B cell (primary cell): ENCODE measurements around the gene GOLIM4. TPM values are rescaled to one million over a fixed set of nuclear protein-coding genes. Genes with fewer than 3 reads are reported as not detected.

Source experiments
- ATAC-seq: fragments of 200-7000 bp; cut with Tn5 transposase; one replicate; pipeline ENCODE4 v1.10.0; 2021; ENCODE audit warnings: low read depth, mild to moderate bottlenecking, moderate number of reproducible peaks, moderate library complexity
- CTCF ChIA-PET: fragments of 350-600 bp; sonication (Branson Sonifier 250); formaldehyde crosslinking; loops from one replicate; lab custom pipeline; 2021; ENCODE audit warnings: antibody characterized with exemption, inconsistent platforms; lab: Charles Lee
- POLR2A ChIA-PET: fragments of 350-600 bp; sonication (Branson Sonifier 250); formaldehyde crosslinking; loops from one replicate; lab custom pipeline; 2021; ENCODE audit warnings: antibody characterized with exemption; lab: Charles Lee
- DNase-seq: peaks from one replicate; pipeline ENCODE4 v3.0.0; 2013
- H2AFZ ChIP-seq: 2 replicates; pipeline ENCODE4 v1.6.1; 2012; ENCODE audit warnings: mild to moderate bottlenecking, low read depth, low read length; ENCODE audit not compliant: insufficient read depth, poor library complexity, severe bottlenecking
- H3K27ac ChIP-seq, 2 donors: 1 replicate in 1 of 2; 2 replicates in 1 of 2; pipeline ENCODE4 v1.5.1; 2012 to 2013; ENCODE audit warnings: low read length in 2 of 2, mild to moderate bottlenecking in 2 of 2, moderate library complexity in 1 of 2
- H3K27me3 ChIP-seq, 4 experiments: fragments of 200-600 bp in 1 of 4; sonication (generic) in 1 of 4; replicated peaks in 1 of 4; 1 replicate in 2 of 4; 2 replicates in 2 of 4; pipeline versions ENCODE4 v1.6.1 to v1.7.0; 2013 to 2016; ENCODE audit warnings: low read length in 3 of 4, mild to moderate bottlenecking in 2 of 4, mixed read lengths in 1 of 4, moderate library complexity in 1 of 4; ENCODE audit not compliant: insufficient read depth in 4 of 4, control insufficient read depth in 3 of 4; ENCODE audit errors: control extremely low read depth in 1 of 4
- H3K36me3 ChIP-seq, 2 experiments: replicated peaks in 1 of 2; 1 replicate in 1 of 2; 2 replicates in 1 of 2; pipeline versions ENCODE4 v1.6.1 to v1.7.1; 2013; ENCODE audit warnings: low read length in 1 of 2; ENCODE audit not compliant: insufficient read depth in 2 of 2, control insufficient read depth in 1 of 2; ENCODE audit errors: control extremely low read depth in 1 of 2, extremely low read depth in 1 of 2
- H3K4me1 ChIP-seq, 2 donors: fragments of 200-600 bp in 1 of 2; sonication (generic) in 1 of 2; 1 replicate in 1 of 2; 2 replicates in 1 of 2; pipeline versions ENCODE4 v1.5.1 to v1.6.1; 2013 to 2017; ENCODE audit warnings: low read length in 2 of 2; ENCODE audit not compliant: control insufficient read depth in 2 of 2, insufficient read depth in 2 of 2
- H3K4me2 ChIP-seq: replicated peaks from 2 replicates; pipeline ENCODE3; 2012; ENCODE audit warnings: mild to moderate bottlenecking, low read depth, low read length; ENCODE audit not compliant: poor library complexity, severe bottlenecking
- H3K4me3 ChIP-seq, 5 experiments: fragments of 200-600 bp in 1 of 5; sonication (generic) in 1 of 5; 1 replicate in 3 of 5; 2 replicates in 2 of 5; pipeline versions ENCODE4 v1.5.1 to v1.7.0; 2011 to 2016; ENCODE audit warnings: low read length in 4 of 5, mild to moderate bottlenecking in 4 of 5, low read depth in 2 of 5, control low read depth in 1 of 5, moderate library complexity in 1 of 5; ENCODE audit not compliant: insufficient read depth in 1 of 5; ENCODE audit errors: control extremely low read depth in 1 of 5, extremely low read depth in 1 of 5
- H3K79me2 ChIP-seq: fragments of 200-600 bp; sonication (generic); one replicate; pipeline ENCODE4 v1.6.0; 2016; ENCODE audit warnings: low read length; ENCODE audit not compliant: control insufficient read depth, insufficient read depth
- H3K9ac ChIP-seq: fragments of 200-600 bp; sonication (generic); 2 replicates; pipeline ENCODE4 v1.6.1; 2017; ENCODE audit warnings: mild to moderate bottlenecking, low read length, moderate library complexity
- H3K9me3 ChIP-seq, 3 donors: one replicate each; pipeline versions ENCODE4 v1.6.1 to v1.7.1; 2013; ENCODE audit warnings: low read length in 2 of 3; ENCODE audit not compliant: control insufficient read depth in 2 of 3, insufficient read depth in 1 of 3; ENCODE audit errors: control extremely low read depth in 1 of 3
- H4K20me1 ChIP-seq: 2 replicates; pipeline ENCODE4 v1.6.0; 2012; ENCODE audit warnings: mild to moderate bottlenecking, low read length; ENCODE audit not compliant: insufficient read depth, control insufficient read depth, poor library complexity, severe bottlenecking
- H3K27ac Mint-ChIP-seq: one replicate; pipeline ENCODE4 v1.8.0; 2021; ENCODE audit warnings: mixed read lengths
- H3K27me3 Mint-ChIP-seq: one replicate; pipeline ENCODE4 v1.8.0; 2021; ENCODE audit warnings: mixed read lengths
- H3K4me1 Mint-ChIP-seq: one replicate; pipeline ENCODE4 v1.8.0; 2021; ENCODE audit warnings: mixed read lengths
- H3K4me3 Mint-ChIP-seq: one replicate; pipeline ENCODE4 v1.8.0; 2021; ENCODE audit warnings: mixed read lengths
- H3K9me3 Mint-ChIP-seq: one replicate; pipeline ENCODE4 v1.8.0; 2022; ENCODE audit warnings: mixed read lengths; ENCODE audit not compliant: insufficient read depth
- EZH2 ChIP-seq: IDR thresholded peaks from 2 replicates; pipeline ENCODE4 v1.6.1; 2012; ENCODE audit warnings: borderline replicate concordance, low read depth, mild to moderate bottlenecking, moderate library complexity, low read length; ENCODE audit not compliant: insufficient read depth, poor library complexity, severe bottlenecking
- WGBS: methylation state at CpG from one replicate; pipeline ENCODE4 v1.1.5; 2013; ENCODE audit warnings: missing lambda C conversion rate; ENCODE audit not compliant: insufficient coverage; 5-methylcytosine and 5-hydroxymethylcytosine counted together
- intact Hi-C: fragments of 100-400 bp; cut with micrococcal nuclease; formaldehyde crosslinking; loops from one replicate; pipeline ENCODE4 v1.10.0; 2022
- polyA plus RNA-seq: library from polyadenylated mRNA; depleted of rRNA; stranded (reverse); fragments of >200 nt; gene quantifications from 2 replicates; pipeline ENCODE4 v1.2.3, GENCODE V29; 2012
- total RNA-seq, 2 donors: library from RNA; stranded (reverse); fragments of 120-200 nt in 1 of 2; gene quantifications; 1 replicate in 1 of 2; 2 replicates in 1 of 2; pipeline versions ENCODE4 v1.2.3 to v1.2.4, GENCODE V29; 2013 to 2022
- TF ChIP-seq, protein P1 (sequence below): fragments of 200-600 bp; IDR thresholded peaks from one replicate; pipeline ENCODE4 v1.8.0; 2022; ENCODE audit warnings: antibody characterized with exemption, mild to moderate bottlenecking

GOLIM4 gene
- total and polyA plus RNA-seq, 2 donors (not counting 1 experiment from before 2014, with no cell fraction given) = 2.5 to 9.3 TPM

- H3K4me1 ChIP-seq = no peaks in the 10 kb centered on the region
- H3K9me3 ChIP-seq = no peaks in the 10 kb centered on the region
- ATAC-seq = no peak
- Mint-ChIP-seq H3K27me3 (peaks cover 4% of the 10 kb centered on the region), H3K9me3 (no peaks in the 10 kb centered on the region), H3K27ac (no peak overlapping the region), H3K4me3 (no peak overlapping the region), H3K4me1 (no peaks in the 10 kb centered on the region)
- no peaks in the 10 kb centered on the region for H3K36me3 ChIP-seq
- DNase-seq = no peak
- WGBS = 96% methylated on average over 3 of the region's 4 CpGs
- TF ChIP-seq, protein P1, sequence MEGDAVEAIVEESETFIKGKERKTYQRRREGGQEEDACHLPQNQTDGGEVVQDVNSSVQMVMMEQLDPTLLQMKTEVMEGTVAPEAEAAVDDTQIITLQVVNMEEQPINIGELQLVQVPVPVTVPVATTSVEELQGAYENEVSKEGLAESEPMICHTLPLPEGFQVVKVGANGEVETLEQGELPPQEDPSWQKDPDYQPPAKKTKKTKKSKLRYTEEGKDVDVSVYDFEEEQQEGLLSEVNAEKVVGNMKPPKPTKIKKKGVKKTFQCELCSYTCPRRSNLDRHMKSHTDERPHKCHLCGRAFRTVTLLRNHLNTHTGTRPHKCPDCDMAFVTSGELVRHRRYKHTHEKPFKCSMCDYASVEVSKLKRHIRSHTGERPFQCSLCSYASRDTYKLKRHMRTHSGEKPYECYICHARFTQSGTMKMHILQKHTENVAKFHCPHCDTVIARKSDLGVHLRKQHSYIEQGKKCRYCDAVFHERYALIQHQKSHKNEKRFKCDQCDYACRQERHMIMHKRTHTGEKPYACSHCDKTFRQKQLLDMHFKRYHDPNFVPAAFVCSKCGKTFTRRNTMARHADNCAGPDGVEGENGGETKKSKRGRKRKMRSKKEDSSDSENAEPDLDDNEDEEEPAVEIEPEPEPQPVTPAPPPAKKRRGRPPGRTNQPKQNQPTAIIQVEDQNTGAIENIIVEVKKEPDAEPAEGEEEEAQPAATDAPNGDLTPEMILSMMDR = no peak
- no peak for TF ChIP-seq EZH2
- H3K27me3 ChIP-seq = no peaks in the 10 kb centered on the region
- H4K20me1 ChIP-seq = no peaks in the 10 kb centered on the region
- POLR2A ChIA-PET = no interaction called here
- no peak overlapping the region for H3K4me3 ChIP-seq
- CTCF ChIA-PET = no interaction called here
- intact Hi-C loops = no loop called here
- H3K79me2 ChIP-seq = no peaks in the 10 kb centered on the region
- no peak overlapping the region for H3K9ac ChIP-seq
- no peak overlapping the region for H3K4me2 ChIP-seq
- H3K27ac ChIP-seq = no peak overlapping the region
- no peak overlapping the region for H2AFZ ChIP-seq
Measured at GRCh38 chr3:168121184-168122017, 25.7 kb upstream of the GOLIM4 start.

DNA sequence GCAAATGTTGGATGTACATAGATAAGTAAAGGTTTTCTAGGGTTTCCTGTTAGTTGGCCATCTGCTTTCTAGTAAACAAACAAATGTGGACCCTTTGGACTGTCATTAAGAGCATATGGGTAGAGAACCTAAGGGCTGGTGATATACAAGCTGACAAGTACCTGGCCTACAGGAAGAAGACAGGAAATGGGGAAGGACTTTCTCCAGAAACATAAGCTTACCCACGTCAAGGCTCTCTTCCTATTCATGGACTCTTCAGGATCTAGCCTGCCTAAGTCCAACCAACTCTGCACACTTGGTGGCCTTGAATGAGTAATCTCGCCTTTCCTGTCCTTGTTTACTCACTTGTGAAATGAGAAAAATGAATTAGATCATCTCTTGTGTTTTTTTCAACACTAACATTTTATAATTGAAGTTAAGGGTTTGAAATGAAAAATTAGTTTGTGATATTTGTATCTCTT lies 22.2 kb upstream of the GOLIM4 start:
- no peak for ATAC-seq
- Histone ChIP-seq H2AFZ (no peak overlapping the region), H3K4me2 (no peak overlapping the region), H4K20me1 (no peaks in the 10 kb centered on the region), H3K27ac (no peak overlapping the region), H3K9ac (no peak overlapping the region), H3K27me3 (no peaks in the 10 kb centered on the region), H3K36me3 (no peaks in the 10 kb centered on the region), H3K9me3 (no peaks in the 10 kb centered on the region), H3K4me3 (no peak overlapping the region), H3K79me2 (no peaks in the 10 kb centered on the region), H3K4me1 (no peaks in the 10 kb centered on the region)
- no CpG with 5 or more reads among the region's 2 CpGs for WGBS
- POLR2A ChIA-PET = no interaction called here
- Mint-ChIP-seq H3K27ac (no peak overlapping the region), H3K4me1 (no peaks in the 10 kb centered on the region), H3K9me3 (no peaks in the 10 kb centered on the region), H3K4me3 (no peak overlapping the region), H3K27me3 (peaks cover 3% of the 10 kb centered on the region)
- intact Hi-C loops = no loop called here
- no peak for TF ChIP-seq EZH2
- TF ChIP-seq, protein P1 = no peak
- no peak for DNase-seq
- CTCF ChIA-PET = no interaction called here
